ENCODE data around the gene FMN2. TPM values are rescaled to one million over a fixed set of nuclear protein-coding genes. Genes with fewer than 3 reads are reported as not detected.

FMN2 gene
- total RNA-seq, 1 experiment from 2014 or later: not detected

- Histone ChIP-seq H3K36me3 (ENCODE audit: insufficient read depth, low read length) (no peaks in the 10 kb centered on the region), H2AFZ (ENCODE audit: low read length) (no peak overlapping the region), H4K20me1 (ENCODE audit: insufficient read depth, low read depth, low read length) (no peaks in the 10 kb centered on the region), H3K9me2 (replicated peaks; ENCODE audit: insufficient read depth, low read length) (no peaks in the 10 kb centered on the region), H3K79me2 (ENCODE audit: low read length) (no peaks in the 10 kb centered on the region), H3K9ac (ENCODE audit: low read length) (no peak overlapping the region), H3K4me2 (ENCODE audit: low read depth, low read length, poor library complexity, severe bottlenecking) (no peak overlapping the region), H3K27ac (ENCODE audit: low read length) (no peak overlapping the region), H3K4me1 (ENCODE audit: low read length) (no peaks in the 10 kb centered on the region), H3K27me3 (ENCODE audit: low read length) (no peaks in the 10 kb centered on the region), H3K9me3 (ENCODE audit: low read length) (no peaks in the 10 kb centered on the region), H3K4me3 (ENCODE audit: low read length) (no peak overlapping the region)
- DNase-seq: no peak
Observed at GRCh38 chr1:240199758-240200645, 108.3 kb downstream of the FMN2 start.

- Histone ChIP-seq H3K27me3 (ENCODE audit: low read length) (no peaks in the 10 kb centered on the region), H3K9me2 (replicated peaks; ENCODE audit: insufficient read depth, low read length) (no peaks in the 10 kb centered on the region), H3K4me3 (ENCODE audit: low read length) (no peak overlapping the region), H4K20me1 (ENCODE audit: insufficient read depth, low read depth, low read length) (no peaks in the 10 kb centered on the region), H3K4me2 (ENCODE audit: low read depth, low read length, poor library complexity, severe bottlenecking) (no peak overlapping the region), H3K79me2 (ENCODE audit: low read length) (no peaks in the 10 kb centered on the region), H3K27ac (ENCODE audit: low read length) (no peak overlapping the region), H3K9ac (ENCODE audit: low read length) (no peak overlapping the region), H3K36me3 (ENCODE audit: insufficient read depth, low read length) (no peaks in the 10 kb centered on the region), H3K4me1 (ENCODE audit: low read length) (no peaks in the 10 kb centered on the region), H3K9me3 (ENCODE audit: low read length) (no peaks in the 10 kb centered on the region), H2AFZ (ENCODE audit: low read length) (no peak overlapping the region)
- no peak for DNase-seq
Observed at GRCh38 chr1:240201931-240202330, 110.2 kb downstream of the FMN2 start.

- H3K9me2 ChIP-seq (replicated peaks; ENCODE audit: insufficient read depth, low read length): no peaks in the 10 kb centered on the region
- no peak overlapping the region for H3K27ac ChIP-seq (ENCODE audit: low read length)
- H3K79me2 ChIP-seq (ENCODE audit: low read length): no peaks in the 10 kb centered on the region
- no peaks in the 10 kb centered on the region for H3K27me3 ChIP-seq (ENCODE audit: low read length)
- H3K9ac ChIP-seq (ENCODE audit: low read length): no peak overlapping the region
- no peaks in the 10 kb centered on the region for H3K9me3 ChIP-seq (ENCODE audit: low read length)
- no peaks in the 10 kb centered on the region for H3K36me3 ChIP-seq (ENCODE audit: insufficient read depth, low read length)
- H2AFZ ChIP-seq (ENCODE audit: low read length): no peak overlapping the region
- no peaks in the 10 kb centered on the region for H4K20me1 ChIP-seq (ENCODE audit: insufficient read depth, low read depth, low read length)
- H3K4me2 ChIP-seq (ENCODE audit: low read depth, low read length, poor library complexity, severe bottlenecking): no peak overlapping the region
- no peaks in the 10 kb centered on the region for H3K4me1 ChIP-seq (ENCODE audit: low read length)
- DNase-seq: no peak
- no peak overlapping the region for H3K4me3 ChIP-seq (ENCODE audit: low read length)
Observed at GRCh38 chr1:240207073-240207709, 115.5 kb downstream of the FMN2 start.

- no peak for DNase-seq
- Histone ChIP-seq H4K20me1 (ENCODE audit: insufficient read depth, low read depth, low read length) (no peaks in the 10 kb centered on the region), H3K9me2 (replicated peaks; ENCODE audit: insufficient read depth, low read length) (no peaks in the 10 kb centered on the region; the same call in 1 of the 2 replicates), H3K79me2 (ENCODE audit: low read length) (no peaks in the 10 kb centered on the region), H3K4me1 (ENCODE audit: low read length) (no peaks in the 10 kb centered on the region), H3K9me3 (ENCODE audit: low read length) (no peaks in the 10 kb centered on the region), H3K27me3 (ENCODE audit: low read length) (no peaks in the 10 kb centered on the region), H3K27ac (ENCODE audit: low read length) (no peak overlapping the region), H2AFZ (ENCODE audit: low read length) (no peak overlapping the region), H3K4me2 (ENCODE audit: low read depth, low read length, poor library complexity, severe bottlenecking) (no peak overlapping the region), H3K36me3 (ENCODE audit: insufficient read depth, low read length) (no peaks in the 10 kb centered on the region), H3K4me3 (ENCODE audit: low read length) (no peak overlapping the region), H3K9ac (ENCODE audit: low read length) (no peak overlapping the region)
Observed at GRCh38 chr1:240210026-240210425, 118.3 kb downstream of the FMN2 start.

- no peak for DNase-seq
- no peaks in the 10 kb centered on the region for H3K27me3 ChIP-seq (ENCODE audit: low read length)
- H3K36me3 ChIP-seq (ENCODE audit: insufficient read depth, low read length): no peaks in the 10 kb centered on the region
- H3K4me2 ChIP-seq (ENCODE audit: low read depth, low read length, poor library complexity, severe bottlenecking): no peak overlapping the region
- no peak overlapping the region for H3K9ac ChIP-seq (ENCODE audit: low read length)
- no peaks in the 10 kb centered on the region; the same call in 1 of the 2 replicates for H3K9me2 ChIP-seq (replicated peaks; ENCODE audit: insufficient read depth, low read length)
- no peak overlapping the region for H3K27ac ChIP-seq (ENCODE audit: low read length)
- H3K79me2 ChIP-seq (ENCODE audit: low read length): no peaks in the 10 kb centered on the region
- no peaks in the 10 kb centered on the region for H3K9me3 ChIP-seq (ENCODE audit: low read length)
- H2AFZ ChIP-seq (ENCODE audit: low read length): no peak overlapping the region
- no peak overlapping the region for H3K4me3 ChIP-seq (ENCODE audit: low read length)
- no peaks in the 10 kb centered on the region for H4K20me1 ChIP-seq (ENCODE audit: insufficient read depth, low read depth, low read length)
- H3K4me1 ChIP-seq (ENCODE audit: low read length): no peaks in the 10 kb centered on the region
Observed at GRCh38 chr1:240212556-240212955, 120.9 kb downstream of the FMN2 start.

GRCh38 chr1:240217403-240217802, 125.7 kb downstream of the FMN2 start:
- H3K4me3 ChIP-seq (ENCODE audit: low read length): no peak overlapping the region
- no peaks in the 10 kb centered on the region for H3K79me2 ChIP-seq (ENCODE audit: low read length)
- H2AFZ ChIP-seq (ENCODE audit: low read length): no peak overlapping the region
- H3K9me2 ChIP-seq (replicated peaks; ENCODE audit: insufficient read depth, low read length): no peaks in the 10 kb centered on the region; the same call in 1 of the 2 replicates
- no peaks in the 10 kb centered on the region for H3K4me1 ChIP-seq (ENCODE audit: low read length)
- H3K9ac ChIP-seq (ENCODE audit: low read length): no peak overlapping the region
- no peak overlapping the region for H3K4me2 ChIP-seq (ENCODE audit: low read depth, low read length, poor library complexity, severe bottlenecking)
- no peaks in the 10 kb centered on the region for H3K27me3 ChIP-seq (ENCODE audit: low read length)
- no peaks in the 10 kb centered on the region for H3K9me3 ChIP-seq (ENCODE audit: low read length)
- DNase-seq: no peak
- H3K27ac ChIP-seq (ENCODE audit: low read length): no peak overlapping the region
- H4K20me1 ChIP-seq (ENCODE audit: insufficient read depth, low read depth, low read length): no peaks in the 10 kb centered on the region
- H3K36me3 ChIP-seq (ENCODE audit: insufficient read depth, low read length): no peaks in the 10 kb centered on the region

- Histone ChIP-seq H3K36me3 (ENCODE audit: insufficient read depth, low read length) (no peaks in the 10 kb centered on the region), H3K79me2 (ENCODE audit: low read length) (no peaks in the 10 kb centered on the region), H3K27me3 (ENCODE audit: low read length) (no peaks in the 10 kb centered on the region), H4K20me1 (ENCODE audit: insufficient read depth, low read depth, low read length) (no peaks in the 10 kb centered on the region), H3K9me3 (ENCODE audit: low read length) (no peaks in the 10 kb centered on the region), H3K4me3 (ENCODE audit: low read length) (no peak overlapping the region), H2AFZ (ENCODE audit: low read length) (no peak overlapping the region), H3K9ac (ENCODE audit: low read length) (no peak overlapping the region), H3K4me2 (ENCODE audit: low read depth, low read length, poor library complexity, severe bottlenecking) (no peak overlapping the region), H3K4me1 (ENCODE audit: low read length) (no peaks in the 10 kb centered on the region), H3K9me2 (replicated peaks; ENCODE audit: insufficient read depth, low read length) (no peaks in the 10 kb centered on the region), H3K27ac (ENCODE audit: low read length) (no peak overlapping the region)
- DNase-seq: no peak
Observed at GRCh38 chr1:240219104-240219503, 127.4 kb downstream of the FMN2 start.

GRCh38 chr1:240226102-240226501, 134.4 kb downstream of the FMN2 start:
- no peak overlapping the region for H2AFZ ChIP-seq (ENCODE audit: low read length)
- H3K9ac ChIP-seq (ENCODE audit: low read length): no peak overlapping the region
- H4K20me1 ChIP-seq (ENCODE audit: insufficient read depth, low read depth, low read length): no peaks in the 10 kb centered on the region
- no peaks in the 10 kb centered on the region for H3K9me2 ChIP-seq (replicated peaks; ENCODE audit: insufficient read depth, low read length)
- H3K27ac ChIP-seq (ENCODE audit: low read length): no peak overlapping the region
- peaks cover 11% of the 10 kb centered on the region for H3K9me3 ChIP-seq (ENCODE audit: low read length)
- no peak overlapping the region for H3K4me3 ChIP-seq (ENCODE audit: low read length)
- DNase-seq: no peak
- H3K4me2 ChIP-seq (ENCODE audit: low read depth, low read length, poor library complexity, severe bottlenecking): no peak overlapping the region
- no peaks in the 10 kb centered on the region for H3K27me3 ChIP-seq (ENCODE audit: low read length)
- H3K79me2 ChIP-seq (ENCODE audit: low read length): no peaks in the 10 kb centered on the region
- H3K4me1 ChIP-seq (ENCODE audit: low read length): no peaks in the 10 kb centered on the region
- H3K36me3 ChIP-seq (ENCODE audit: insufficient read depth, low read length): no peaks in the 10 kb centered on the region

All from Karpas-422 (cell line).